Endometrial microvascular endothelial cells (primary cell): ENCODE results near the gene C2CD4D. TPM values are rescaled to one million over a fixed set of nuclear protein-coding genes. Genes with fewer than 3 reads are reported as not detected.

Experiments used
- in situ Hi-C: cut with HindIII; loops from 2 replicates; pipeline ENCODE4 v1.10.0; 2017; ENCODE audit warnings: low sequenced_read_pairs, low pct_unique_long_range_greater_than_20kb; ENCODE audit errors: inconsistent ontology term
- total RNA-seq: library from RNA; depleted of rRNA; stranded (reverse); fragments of >200 nt; gene quantifications from one replicate; pipeline ENCODE4 v1.2.3, GENCODE V29; 2015; ENCODE audit errors: inconsistent ontology term

The C2CD4D gene
- total RNA-seq, 1 donor from 2014 or later: not detected

GRCh38 chr1:151802372-151802771 is 37.2 kb downstream of the C2CD4D start:
- in situ Hi-C loops: no loop called here

DNA sequence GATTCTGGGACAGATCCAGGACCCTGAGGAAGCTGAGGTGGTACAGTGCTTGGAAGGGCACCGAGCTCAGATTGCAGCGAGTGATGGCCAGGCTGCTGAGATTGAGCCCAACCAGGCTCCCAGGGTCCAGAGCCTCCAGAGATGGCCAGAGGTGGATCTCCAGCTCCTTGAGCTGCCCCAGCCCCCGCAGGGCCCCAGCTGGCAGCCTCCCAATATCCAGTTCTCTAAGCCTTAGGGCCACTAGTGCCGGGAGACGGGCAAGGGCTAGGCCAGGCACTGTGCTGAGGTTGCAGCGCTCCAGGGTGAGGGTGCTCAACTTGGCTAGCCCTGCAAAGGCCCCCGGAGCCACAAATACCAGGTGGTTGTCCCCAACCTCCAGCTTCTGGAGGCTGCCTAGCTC is 37.8 kb downstream of the C2CD4D start:
- in situ Hi-C loops: no loop called here

DNA sequence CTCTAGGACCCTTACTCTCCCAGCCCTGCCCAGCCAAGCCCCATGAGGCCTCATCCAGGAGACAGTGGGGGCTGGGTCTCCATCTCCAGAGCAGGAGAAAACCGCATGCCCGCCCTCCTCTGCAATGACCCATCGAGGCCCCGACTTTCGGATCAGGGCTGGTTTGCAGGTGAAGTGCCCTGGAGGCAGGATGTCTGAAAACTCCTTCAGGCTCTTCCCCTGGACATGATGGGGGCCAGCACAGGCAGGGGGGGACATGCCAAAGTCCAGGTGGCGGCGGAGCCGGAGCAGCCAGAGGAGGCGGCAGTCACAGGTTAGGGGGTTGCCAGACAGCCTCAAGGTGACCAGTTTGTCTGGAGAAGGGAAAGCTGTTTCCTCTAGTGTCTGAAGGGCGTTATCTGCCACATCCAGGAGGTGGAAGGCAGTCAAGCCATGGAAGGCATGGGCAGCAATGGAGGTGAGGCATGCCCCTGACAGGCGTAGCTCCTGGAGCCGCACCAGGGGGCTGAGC is 38.3 kb downstream of the C2CD4D start:
- in situ Hi-C loops: no loop called here

DNA sequence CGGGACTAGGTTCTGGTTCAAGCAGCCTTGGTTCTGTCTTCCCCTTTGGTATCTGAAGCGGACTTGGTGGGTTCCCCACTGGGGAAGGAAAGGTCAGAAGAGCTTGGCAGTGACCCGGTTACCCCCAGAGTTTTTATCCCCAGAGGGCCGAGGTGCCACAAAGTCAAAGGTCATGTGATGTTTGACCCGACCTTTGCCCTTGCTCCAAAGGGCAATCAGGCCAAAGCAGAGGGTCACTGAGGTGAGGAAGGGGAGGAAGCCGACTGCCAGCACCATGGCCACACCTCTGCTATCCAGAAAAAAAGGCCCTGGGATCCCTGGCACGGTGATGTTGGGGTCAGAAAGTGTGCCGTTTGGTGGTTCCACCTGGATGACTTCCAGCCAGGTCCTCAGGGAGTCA is 38.8 kb downstream of the C2CD4D start:
- in situ Hi-C loops: no loop called here

DNA sequence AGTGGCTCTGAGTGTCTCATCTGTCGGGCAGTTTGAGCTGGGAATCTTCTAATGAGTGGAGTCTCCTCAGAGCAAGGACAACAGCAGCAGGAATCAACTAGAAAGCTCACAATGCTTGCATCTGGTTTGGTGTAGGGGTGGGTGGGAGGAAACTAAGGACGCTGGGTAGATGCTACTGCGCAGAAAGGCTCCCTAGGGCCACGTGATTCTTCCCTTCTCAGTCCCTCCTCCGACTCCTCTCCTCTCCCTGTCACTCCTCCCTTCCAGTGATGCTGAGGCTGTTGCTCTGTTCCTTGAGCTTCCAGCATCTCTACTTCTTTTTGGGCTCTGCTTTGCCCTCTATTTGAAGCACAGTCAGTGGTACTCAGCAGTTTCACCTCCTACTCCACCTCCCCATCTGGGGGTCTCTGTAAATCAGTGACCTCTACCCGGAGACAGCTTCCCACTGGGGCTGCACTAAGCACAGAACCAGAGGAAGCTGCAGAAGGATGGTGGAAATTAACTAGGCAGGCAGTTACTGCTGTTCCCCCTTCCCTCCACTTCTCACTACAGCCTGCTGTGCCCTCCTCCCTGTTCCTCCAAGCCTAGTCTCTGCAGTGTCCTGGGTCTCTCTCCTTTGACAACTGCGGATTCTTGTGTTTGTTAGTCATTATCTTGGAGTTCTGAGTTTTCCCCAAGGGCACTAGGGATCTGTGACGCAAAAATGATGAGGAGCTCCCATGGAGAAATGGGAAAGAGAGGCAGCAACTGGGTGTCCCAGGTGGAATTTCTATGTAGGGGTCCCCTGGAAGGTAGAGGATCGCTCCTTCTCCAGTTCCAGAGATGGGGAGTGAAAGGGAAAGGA is 40.2 kb downstream of the C2CD4D start:
- in situ Hi-C loops: no loop called here

- in situ Hi-C loops: no loop called here
These were observed 41.0 kb downstream of the C2CD4D start for GRCh38 chr1:151798571-151798970.

GRCh38 chr1:151790940-151791651 is 48.5 kb downstream of the C2CD4D start:
- in situ Hi-C loops: no loop called here

- in situ Hi-C loops: no loop called here
These were observed 49.3 kb downstream of the C2CD4D start, which contains the start of gene TDRKH for GRCh38 chr1:151790071-151790939. TSS of gene TDRKH (minus strand) at chr1:151790500. CDS start at chr1:151783022, 7,478 bp downstream.

Other genes with a start within 250 kb of the C2CD4D start
- gene SNX27, start 227.8 kb downstream of the C2CD4D start, total RNA-seq: 15.9 TPM
- gene CELF3, start 123.0 kb downstream of the C2CD4D start, total RNA-seq: not detected
- not detected for gene RIIAD1, start 118.3 kb downstream of the C2CD4D start, total RNA-seq
- gene MRPL9, start 76.3 kb downstream of the C2CD4D start, total RNA-seq: 121 TPM
- gene TDRKH, start 49.3 kb downstream of the C2CD4D start, total RNA-seq: 7.6 TPM
- gene LINGO4, start 34.4 kb downstream of the C2CD4D start, total RNA-seq: not detected
- gene RORC, start 8.0 kb downstream of the C2CD4D start, total RNA-seq: not detected
- gene THEM5, start 13.9 kb upstream of the C2CD4D start, total RNA-seq: not detected
- 18.0 TPM for gene THEM4, start 69.7 kb upstream of the C2CD4D start, total RNA-seq
- 167 TPM for gene S100A10, start 154.0 kb upstream of the C2CD4D start, total RNA-seq
- gene S100A11, start 197.2 kb upstream of the C2CD4D start, total RNA-seq: 314 TPM
- gene TCHHL1, start 249.2 kb upstream of the C2CD4D start, total RNA-seq: not detected